HUES6 (cell line): Measurements from ENCODE around the gene SPC25.
"Not testable (repeated sequence)": the region's sequence is repeated elsewhere in the genome, so short reads cannot be mapped to it uniquely, and the experiment has no call there.

ENCODE experiments used
- H3K27ac ChIP-seq: 2 replicates; pipeline ENCODE4 v1.7.0; 2013; ENCODE audit warnings: low read depth, mild to moderate bottlenecking, low read length, inconsistent platforms
- H3K27me3 ChIP-seq: 2 replicates; pipeline ENCODE4 v1.6.1; 2013; ENCODE audit warnings: low read length; ENCODE audit not compliant: control insufficient read depth, insufficient read depth
- H3K36me3 ChIP-seq: 2 replicates; pipeline ENCODE4 v1.6.1; 2013; ENCODE audit warnings: low read length; ENCODE audit not compliant: control insufficient read depth, insufficient read depth
- H3K4me1 ChIP-seq: 2 replicates; pipeline ENCODE4 v1.6.1; 2013; ENCODE audit warnings: low read length; ENCODE audit not compliant: control insufficient read depth, insufficient read depth
- H3K4me3 ChIP-seq: 2 replicates; pipeline ENCODE4 v1.5.1; 2013; ENCODE audit warnings: low read depth, low read length
- H3K9ac ChIP-seq: one replicate; pipeline ENCODE4 v1.6.1; 2013; ENCODE audit warnings: mild to moderate bottlenecking, low read length
- H3K9me3 ChIP-seq: 2 replicates; pipeline ENCODE4 v1.6.1; 2013; ENCODE audit warnings: low read depth, low read length; ENCODE audit not compliant: control insufficient read depth, insufficient read depth

The SPC25 gene

DNA sequence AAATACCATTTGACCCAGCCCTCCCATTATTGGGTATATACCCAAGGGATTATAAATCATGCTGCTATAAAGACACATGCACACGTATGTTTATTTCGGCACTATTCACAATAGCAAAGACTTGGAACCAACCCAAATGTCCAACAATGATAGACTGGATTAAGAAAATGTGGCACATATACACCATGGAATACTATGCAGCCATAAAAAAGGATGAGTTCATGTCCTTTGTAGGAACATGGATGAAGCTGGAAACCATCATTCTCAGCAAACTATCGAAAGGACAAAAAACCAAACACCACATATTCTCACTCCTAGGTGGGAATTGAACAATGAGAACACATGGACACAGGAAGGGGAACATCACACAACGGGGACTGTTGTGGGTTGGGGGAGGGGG is 19.4 kb downstream of the SPC25 start:
- not testable (repeated sequence) for H3K27ac ChIP-seq, H3K4me3 ChIP-seq, H3K9me3 ChIP-seq, H3K9ac ChIP-seq, H3K27me3 ChIP-seq, H3K4me1 ChIP-seq
- H3K36me3 ChIP-seq = peaks cover 30% of the 10 kb centered on the region

- not testable (repeated sequence) for H3K27me3 ChIP-seq, H3K9ac ChIP-seq, H3K9me3 ChIP-seq, H3K27ac ChIP-seq, H3K4me3 ChIP-seq, H3K4me1 ChIP-seq
- H3K36me3 ChIP-seq = peaks cover 30% of the 10 kb centered on the region
Measured at GRCh38 chr2:168870369-168870768, 19.9 kb downstream of the SPC25 start.

- H3K4me1 ChIP-seq, H3K27ac ChIP-seq, H3K4me3 ChIP-seq, H3K9me3 ChIP-seq, H3K27me3 ChIP-seq, H3K9ac ChIP-seq: not testable (repeated sequence)
- H3K36me3 ChIP-seq = peaks cover 34% of the 10 kb centered on the region
Measured at GRCh38 chr2:168867164-168867563, 23.1 kb downstream of the SPC25 start.

- peaks cover 4% of the 10 kb centered on the region; the same call in 1 of the 2 replicates for H3K4me1 ChIP-seq
- H3K9me3 ChIP-seq = no peaks in the 10 kb centered on the region
- no peak overlapping the region for H3K4me3 ChIP-seq
- no peak overlapping the region for H3K9ac ChIP-seq
- H3K27ac ChIP-seq = no peak overlapping the region
- H3K27me3 ChIP-seq = no peaks in the 10 kb centered on the region
- H3K36me3 ChIP-seq = peaks cover 19% of the 10 kb centered on the region
Measured at GRCh38 chr2:168858146-168858545, 32.1 kb downstream of the SPC25 start.

GRCh38 chr2:168855601-168856000 is 34.6 kb downstream of the SPC25 start:
- Histone ChIP-seq H3K9ac (no peak overlapping the region), H3K4me1 (peaks cover 4% of the 10 kb centered on the region; the same call in 1 of the 2 replicates), H3K27ac (no peak overlapping the region), H3K4me3 (no peak overlapping the region), H3K9me3 (no peaks in the 10 kb centered on the region), H3K27me3 (no peaks in the 10 kb centered on the region), H3K36me3 (peaks cover 14% of the 10 kb centered on the region)

DNA sequence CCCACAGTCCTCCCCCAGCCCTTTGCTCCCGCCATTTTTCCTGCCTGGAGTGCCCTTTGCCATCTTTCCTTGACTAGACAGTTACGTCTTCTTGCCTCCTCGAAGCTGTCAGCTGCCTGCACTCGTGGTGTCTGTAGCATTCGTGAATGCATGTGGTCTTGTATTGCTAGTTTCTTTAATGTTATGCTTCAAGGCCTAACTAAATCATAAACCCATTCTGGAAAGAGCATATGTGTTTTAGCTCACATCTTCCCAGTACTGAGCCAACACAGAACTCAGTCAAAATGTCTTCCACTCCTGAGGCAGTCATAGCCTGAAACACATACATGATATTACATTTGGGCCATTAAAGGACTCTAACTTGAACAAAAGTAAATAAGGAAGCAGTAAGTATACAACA is 35.6 kb downstream of the SPC25 start:
- Histone ChIP-seq H3K36me3 (peaks cover 14% of the 10 kb centered on the region), H3K4me3 (no peak overlapping the region), H3K9ac (no peak overlapping the region), H3K27me3 (no peaks in the 10 kb centered on the region), H3K4me1 (peaks cover 4% of the 10 kb centered on the region; the same call in 1 of the 2 replicates), H3K9me3 (no peaks in the 10 kb centered on the region), H3K27ac (no peak overlapping the region)

GRCh38 chr2:168853471-168853870 is 36.8 kb downstream of the SPC25 start:
- H3K9me3 ChIP-seq = no peaks in the 10 kb centered on the region
- no peak overlapping the region for H3K9ac ChIP-seq
- peaks cover 14% of the 10 kb centered on the region for H3K36me3 ChIP-seq
- H3K27me3 ChIP-seq = no peaks in the 10 kb centered on the region
- H3K4me3 ChIP-seq = no peak overlapping the region
- peaks cover 4% of the 10 kb centered on the region; the same call in 1 of the 2 replicates for H3K4me1 ChIP-seq
- H3K27ac ChIP-seq = no peak overlapping the region

DNA sequence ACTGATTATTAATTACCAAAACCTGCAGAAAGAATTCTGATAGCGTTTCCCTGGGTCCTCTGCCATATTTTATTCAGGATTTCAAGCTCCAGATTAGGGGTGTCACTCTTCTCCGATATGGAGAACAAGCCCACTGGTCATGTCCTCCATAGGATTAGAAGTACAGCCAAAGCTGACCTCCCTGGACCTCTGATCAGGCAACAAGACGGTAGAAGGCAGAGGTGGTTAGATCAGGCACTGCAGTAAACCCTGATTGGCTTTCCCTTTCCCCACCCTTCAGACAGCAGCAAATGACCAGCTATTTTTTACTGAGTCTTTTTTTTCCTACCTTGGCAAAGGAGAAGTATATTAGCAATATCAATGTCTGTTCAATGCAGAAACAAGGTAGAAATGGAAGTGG is 37.7 kb downstream of the SPC25 start:
- Histone ChIP-seq H3K4me3 (no peak overlapping the region), H3K36me3 (peaks cover 12% of the 10 kb centered on the region), H3K4me1 (peaks cover 4% of the 10 kb centered on the region; the same call in 1 of the 2 replicates), H3K9ac (no peak overlapping the region), H3K27ac (no peak overlapping the region), H3K9me3 (no peaks in the 10 kb centered on the region), H3K27me3 (no peaks in the 10 kb centered on the region)

DNA sequence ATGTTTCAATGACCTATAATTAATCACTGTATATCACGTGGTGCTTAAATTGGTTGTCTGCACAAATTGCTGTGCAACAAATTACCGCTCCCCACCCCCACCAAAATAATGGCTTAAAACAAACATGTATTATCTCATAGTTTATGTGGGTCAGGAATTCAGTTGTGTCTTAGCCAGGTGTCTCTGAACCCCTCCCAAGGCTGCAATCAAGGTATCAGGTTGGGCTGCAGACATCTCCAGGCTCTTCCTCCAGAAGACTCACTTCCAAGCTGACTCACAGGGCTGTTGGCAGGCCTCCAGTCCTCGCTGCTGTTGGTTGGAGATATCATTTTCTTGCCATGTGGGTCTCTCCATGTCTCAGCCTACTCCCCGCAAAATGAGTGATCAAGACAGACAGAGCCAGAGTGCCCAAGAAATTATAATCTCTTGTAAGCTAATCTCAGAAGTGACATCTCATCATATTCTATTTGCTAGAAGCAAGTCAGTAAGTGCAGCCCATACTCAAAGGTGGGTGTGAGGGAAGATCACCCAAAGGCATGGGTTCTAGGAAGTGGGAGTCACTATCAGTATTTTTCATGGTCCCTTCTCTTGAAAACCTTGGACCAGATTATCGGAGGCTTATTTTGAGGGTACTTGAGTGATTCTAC is 38.4 kb downstream of the SPC25 start:
- Histone ChIP-seq H3K4me3 (no peak overlapping the region), H3K9me3 (no peaks in the 10 kb centered on the region), H3K36me3 (peaks cover 12% of the 10 kb centered on the region), H3K27me3 (no peaks in the 10 kb centered on the region), H3K9ac (no peak overlapping the region), H3K4me1 (no peaks in the 10 kb centered on the region; the same call in 1 of the 2 replicates), H3K27ac (no peak overlapping the region)

- Histone ChIP-seq H3K4me1 (no peaks in the 10 kb centered on the region), H3K27ac (no peak overlapping the region), H3K9me3 (no peaks in the 10 kb centered on the region), H3K36me3 (peaks cover 12% of the 10 kb centered on the region), H3K4me3 (no peak overlapping the region), H3K27me3 (no peaks in the 10 kb centered on the region), H3K9ac (no peak overlapping the region)
Measured at GRCh38 chr2:168850846-168851245, 39.4 kb downstream of the SPC25 start.

- H3K36me3 ChIP-seq = peaks cover 12% of the 10 kb centered on the region
- no peak overlapping the region for H3K9ac ChIP-seq
- H3K4me1 ChIP-seq = 0 out of 2 replicates have a peak, but pooled peaks cover 4% of the 10 kb centered on the region
- H3K4me3 ChIP-seq = no peak overlapping the region
- H3K9me3 ChIP-seq = no peaks in the 10 kb centered on the region
- no peaks in the 10 kb centered on the region for H3K27me3 ChIP-seq
- H3K27ac ChIP-seq = no peak overlapping the region
Measured at GRCh38 chr2:168849610-168850009, 40.6 kb downstream of the SPC25 start.
